Coronary artery (tissue), 2 donors: ENCODE measurements around the gene OTOL1.

Experiments used
- DNase-seq: peaks from one replicate; pipeline ENCODE4 v3.0.0-alpha.2; 2017; ENCODE audit warnings: low spot score
- H3K27ac ChIP-seq, 2 donors: fragments of 200-600 bp; sonication (generic); one replicate each; pipeline ENCODE4 v1.5.1; 2016 to 2019
- H3K4me3 ChIP-seq: fragments of 200-600 bp; sonication (generic); 2 replicates; pipeline ENCODE4 v1.5.1; 2016; ENCODE audit warnings: mild to moderate bottlenecking, moderate library complexity
- CTCF ChIP-seq: fragments of 200-600 bp; sonication (generic); IDR thresholded peaks from one replicate; pipeline ENCODE4 v1.5.1; 2019; ENCODE audit warnings: antibody characterized with exemption

OTOL1 gene

GRCh38 chr3:161496508-161496907 lies at the start of gene OTOL1:
Gene OTOL1, plus strand, starts transcription at chr3:161496808. Its CDS starts 0 bp downstream, at chr3:161496808.
- no peak within 1 kb of the TSS for H3K27ac ChIP-seq
- TF ChIP-seq CTCF: no peak
- no peak within 1 kb of the TSS for H3K4me3 ChIP-seq
- DNase-seq: no peak

- Histone ChIP-seq H3K27ac (no peak overlapping the region), H3K4me3 (no peak overlapping the region)
- no peak for TF ChIP-seq CTCF
- DNase-seq: no peak
Observed at GRCh38 chr3:161449785-161450184, 46.8 kb upstream of the OTOL1 start.

GRCh38 chr3:161452179-161452578 lies 44.4 kb upstream of the OTOL1 start:
- no peak overlapping the region for H3K27ac ChIP-seq
- DNase-seq: no peak
- no peak overlapping the region for H3K4me3 ChIP-seq
- no peak for TF ChIP-seq CTCF

GRCh38 chr3:161454615-161455014 lies 42.0 kb upstream of the OTOL1 start:
- Histone ChIP-seq H3K27ac (no peak overlapping the region), H3K4me3 (no peak overlapping the region)
- no peak for TF ChIP-seq CTCF
- no peak for DNase-seq

- Histone ChIP-seq H3K4me3 (no peak overlapping the region), H3K27ac (no peak overlapping the region)
- DNase-seq: no peak
- TF ChIP-seq CTCF: no peak
Observed at GRCh38 chr3:161455962-161456361, 40.6 kb upstream of the OTOL1 start.

GRCh38 chr3:161462138-161462537 lies 34.5 kb upstream of the OTOL1 start:
- Histone ChIP-seq H3K4me3 (no peak overlapping the region), H3K27ac (no peak overlapping the region)
- DNase-seq: no peak
- TF ChIP-seq CTCF: no peak

- no peak for DNase-seq
- TF ChIP-seq CTCF: no peak
- Histone ChIP-seq H3K4me3 (no peak overlapping the region), H3K27ac (no peak overlapping the region)
Observed at GRCh38 chr3:161471211-161471610, 25.4 kb upstream of the OTOL1 start.
